ENCODE results near the gene LRP8. TPM values are rescaled to one million over a fixed set of nuclear protein-coding genes. Genes with fewer than 3 reads are reported as not detected.

LRP8 gene
- polyA plus RNA-seq, 2 of the 4 experiments (the other 2 are of a cell fraction) = 32.6 to 46.1 TPM

GRCh38 chr1:53341961-53342707 lies 14.3 kb upstream of the LRP8 start:
- no peak for TF ChIP-seq ESRRA (IDR thresholded peaks at IDR 0.05; ENCODE audit: borderline replicate concordance, low read length)
- no peak for TF ChIP-seq HES2 (IDR thresholded peaks at IDR 0.05)
- TF ChIP-seq HOXB5 (CRISPR knock-in tag; IDR thresholded peaks at IDR 0.05) = no peak
- TF ChIP-seq FOSB (CRISPR knock-in tag; IDR thresholded peaks at IDR 0.05) = no peak
- no peak for TF ChIP-seq RFX5 (IDR thresholded peaks at IDR 0.05)
- TF ChIP-seq CTCF (IDR thresholded peaks at IDR 0.05) = no peak
- no peak for TF ChIP-seq SREBF2 (IDR thresholded peaks at IDR 0.05)
- no peak for TF ChIP-seq POLR2AphosphoS2 (conservative IDR thresholded peaks at IDR 0.05; ENCODE audit: low read length)
- TF ChIP-seq HOXA7 (CRISPR knock-in tag; IDR thresholded peaks at IDR 0.05) = no peak
- no peak for TF ChIP-seq KDM1A (IDR thresholded peaks at IDR 0.05; ENCODE audit: low read depth)
- Histone ChIP-seq H3K4me1 (no peaks in the 10 kb centered on the region), H3K4me2 (no peak overlapping the region), H3K9me3 (no peaks in the 10 kb centered on the region), H3K27ac (no peak overlapping the region), H3K4me3 (no peak overlapping the region)
- ChIA-PET POLR2A (no interaction called here), CTCF (interaction anchor here (1.5 kb wide), 1 partner anchor 51 kb away, joined by 4 read pairs; no protein-coding TSS in a partner anchor)
- ATAC-seq (no peak), DNase-seq (ENCODE audit: low read depth in 1 of 2, low spot score in 1 of 2) (no peak), FAIRE-seq (no peak)
- 90% methylated on average over 2 of the region's 7 CpGs for WGBS (ENCODE audit: missing lambda C conversion rate)

GRCh38 chr1:53341521-53341895 lies 13.6 kb upstream of the LRP8 start:
- WGBS (ENCODE audit: missing lambda C conversion rate) = 52% methylated on average over 3 of the region's 5 CpGs
- no peak overlapping the region for H3K4me2 ChIP-seq
- POLR2A ChIA-PET = no interaction called here
- H3K27ac ChIP-seq = no peak overlapping the region
- H3K9me3 ChIP-seq = no peaks in the 10 kb centered on the region
- FAIRE-seq = no peak
- CTCF ChIA-PET = no interaction called here
- no peak for TF ChIP-seq ZC3H11A (IDR thresholded peaks at IDR 0.05)
- TF ChIP-seq USF2 (IDR thresholded peaks at IDR 0.05) = no peak
- TF ChIP-seq CEBPB (IDR thresholded peaks at IDR 0.05) = no peak
- no peak for TF ChIP-seq CTCF (IDR thresholded peaks at IDR 0.05)
- TF ChIP-seq EHF (CRISPR knock-in tag; IDR thresholded peaks at IDR 0.05) = no peak
- no peak for TF ChIP-seq NR3C1 (IDR thresholded peaks at IDR 0.05)
- no peak for TF ChIP-seq NPAS2 (CRISPR knock-in tag; IDR thresholded peaks at IDR 0.05; ENCODE audit: borderline replicate concordance)
- H3K4me1 ChIP-seq = no peaks in the 10 kb centered on the region
- no peak for ATAC-seq
- no peak for DNase-seq (ENCODE audit: low read depth in 1 of 2, low spot score in 1 of 2)
- no peak overlapping the region for H3K4me3 ChIP-seq

GRCh38 chr1:53340660-53341520 lies 13.0 kb upstream of the LRP8 start:
- 88% methylated on average over 9 of the region's 9 CpGs for WGBS (ENCODE audit: missing lambda C conversion rate)
- CTCF ChIA-PET = no interaction called here
- Histone ChIP-seq H3K9me3 (no peaks in the 10 kb centered on the region), H3K27ac (no peak overlapping the region), H3K4me3 (no peak overlapping the region), H3K4me1 (no peaks in the 10 kb centered on the region), H3K4me2 (no peak overlapping the region)
- DNase-seq (ENCODE audit: low read depth in 1 of 2, low spot score in 1 of 2) (no peak), FAIRE-seq (no peak), ATAC-seq (no peak)
- POLR2A ChIA-PET = no interaction called here
- no peak for TF ChIP-seq GATA3 (IDR thresholded peaks at IDR 0.05; ENCODE audit: borderline replicate concordance)
- TF ChIP-seq ATOH8 (CRISPR knock-in tag; IDR thresholded peaks at IDR 0.05; ENCODE audit: low read depth) = no peak
- no peak for TF ChIP-seq JUNB (IDR thresholded peaks at IDR 0.05)
- TF ChIP-seq E2F6 (IDR thresholded peaks at IDR 0.05; ENCODE audit: borderline replicate concordance, low read depth) = no peak
- TF ChIP-seq BHLHE40 (IDR thresholded peaks at IDR 0.05; ENCODE audit: low read depth, low read length) = no peak
- TF ChIP-seq ELK1 (IDR thresholded peaks at IDR 0.05; ENCODE audit: low read depth, low read length) = no peak
- TF ChIP-seq TP53 (CRISPR knock-in tag; IDR thresholded peaks at IDR 0.05) = no peak
- TF ChIP-seq MAFK (IDR thresholded peaks at IDR 0.05; ENCODE audit: partially characterized antibody) = no peak
- TF ChIP-seq FOSL2 (IDR thresholded peaks at IDR 0.05) = no peak
- TF ChIP-seq FOSL2 (CRISPR knock-in tag; IDR thresholded peaks at IDR 0.05) = no peak
- TF ChIP-seq HDAC2 (IDR thresholded peaks at IDR 0.05) = no peak
